NCI-H146 treated with DMSO at 0.1 percent for 48 hours (cell line): ENCODE results near the gene SLC22A23.

ENCODE experiments used
- DNase-seq: peaks from one replicate; lab custom pipeline; 2025; ENCODE audit not compliant: unreplicated experiment; lab: John Stamatoyannopoulos, UW

SLC22A23 gene

GRCh38 chr6:3456898-3457709 is at the start of gene SLC22A23:
Gene SLC22A23, minus strand, starts transcription at chr6:3457050. Its CDS starts 491 bp downstream, at chr6:3456559.
- peak; percentile 62 for DNase-seq

GRCh38 chr6:3506200-3506599 is 49.4 kb upstream of the SLC22A23 start:
- no peak for DNase-seq

- no peak for DNase-seq
These were observed 48.3 kb upstream of the SLC22A23 start for GRCh38 chr6:3504938-3505805.

- DNase-seq, result no peak
These were observed 47.5 kb upstream of the SLC22A23 start for GRCh38 chr6:3504354-3504753.

- DNase-seq, result no peak
These were observed 45.1 kb upstream of the SLC22A23 start for GRCh38 chr6:3501826-3502500.

GRCh38 chr6:3500262-3501014 is 43.6 kb upstream of the SLC22A23 start:
- peak; percentile 50 for DNase-seq

- no peak for DNase-seq
These were observed 42.8 kb upstream of the SLC22A23 start for GRCh38 chr6:3499603-3500002.

GRCh38 chr6:3496395-3496794 is 39.5 kb upstream of the SLC22A23 start:
- no peak for DNase-seq

- no peak for DNase-seq
These were observed 37.7 kb upstream of the SLC22A23 start for GRCh38 chr6:3494391-3495100.

- no peak for DNase-seq
These were observed 33.8 kb upstream of the SLC22A23 start for GRCh38 chr6:3490625-3490980.

- DNase-seq, result no peak
These were observed 33.2 kb upstream of the SLC22A23 start for GRCh38 chr6:3489961-3490624.

- no peak for DNase-seq
These were observed 32.3 kb upstream of the SLC22A23 start for GRCh38 chr6:3489027-3489757.

- no peak for DNase-seq
These were observed 28.1 kb upstream of the SLC22A23 start for GRCh38 chr6:3484946-3485345.

GRCh38 chr6:3484192-3484591 is 27.3 kb upstream of the SLC22A23 start:
- no peak for DNase-seq

- no peak for DNase-seq
These were observed 26.8 kb upstream of the SLC22A23 start for GRCh38 chr6:3483675-3484074.

GRCh38 chr6:3482869-3483268 is 26.0 kb upstream of the SLC22A23 start:
- DNase-seq, result no peak

- DNase-seq, result no peak
These were observed 24.8 kb upstream of the SLC22A23 start for GRCh38 chr6:3481640-3482039.

- no peak for DNase-seq
These were observed 23.2 kb upstream of the SLC22A23 start for GRCh38 chr6:3480009-3480408.

- no peak for DNase-seq
These were observed 16.9 kb upstream of the SLC22A23 start for GRCh38 chr6:3473773-3474172.
